Upper lobe of left lung (tissue), 6 donors: ENCODE measurements around the gene GCG. TPM values are rescaled to one million over a fixed set of nuclear protein-coding genes. Genes with fewer than 3 reads are reported as not detected.

Experiments used
- ATAC-seq, 2 donors: fragments of 200-7000 bp; cut with Tn5 transposase; one replicate each; pipeline ENCODE4 v1.9.1; 2022; ENCODE audit warnings: mild to moderate bottlenecking in 2 of 2, moderate library complexity in 2 of 2; ENCODE audit not compliant: low FRiP score in 2 of 2
- DNase-seq, 2 donors: peaks; one replicate each; pipeline ENCODE4 v3.0.0-alpha.2; 2019 to 2020
- H3K27ac ChIP-seq, 4 donors: fragments of 200-600 bp; sonication (generic); one replicate each; pipeline ENCODE4 v1.5.1; 2016 to 2019
- H3K27me3 ChIP-seq, 4 donors: fragments of 200-600 bp; sonication (generic); one replicate each; pipeline ENCODE4 v1.5.1; 2017 to 2019
- H3K36me3 ChIP-seq, 4 donors: fragments of 200-600 bp; sonication (generic); one replicate each; pipeline ENCODE4 v1.5.1; 2016 to 2019
- H3K4me1 ChIP-seq, 4 donors: fragments of 200-600 bp; sonication (generic); one replicate each; pipeline ENCODE4 v1.5.1; 2018 to 2019
- H3K4me3 ChIP-seq, 4 donors: fragments of 200-600 bp; sonication (generic); one replicate each; pipeline ENCODE4 v1.5.1; 2017 to 2019; ENCODE audit warnings: mild to moderate bottlenecking in 2 of 4, moderate library complexity in 1 of 4
- H3K9me3 ChIP-seq, 4 donors: fragments of 200-600 bp; sonication (generic); one replicate each; pipeline ENCODE4 v1.5.1; 2018 to 2019
- EP300 ChIP-seq, 4 donors: sonication (generic); formaldehyde crosslinking; IDR thresholded peaks; one replicate each; pipeline ENCODE4 v1.5.1; 2017; ENCODE audit warnings: antibody characterized with exemption in 4 of 4, control low read depth in 2 of 4
- POLR2A ChIP-seq, 4 donors: fragments of 450-650 bp; IDR thresholded peaks; one replicate each; pipeline ENCODE4 v1.5.1; 2016 to 2017; ENCODE audit warnings: antibody characterized with exemption in 4 of 4, mild to moderate bottlenecking in 2 of 4
- POLR2AphosphoS5 ChIP-seq, 2 donors: sonication (generic); formaldehyde crosslinking; IDR thresholded peaks; one replicate each; pipeline ENCODE4 v1.5.1; 2017; ENCODE audit warnings: antibody characterized with exemption in 2 of 2
- WGBS, 2 donors: methylation state at CpG; one replicate each; pipeline ENCODE4 v1.1.5; 2017 to 2018; 5-methylcytosine and 5-hydroxymethylcytosine counted together
- total RNA-seq, 6 donors: library from RNA; depleted of rRNA in 4 of 6; stranded (reverse); fragments of >200 nt in 4 of 6; gene quantifications; one replicate each; pipeline versions ENCODE4 v1.1.0 to v1.2.1, GENCODE V29; 2016 to 2021
- TF ChIP-seq, protein P1 (sequence below), 6 experiments: fragments of 450-650 bp in 4 of 6; fragments of 200-600 bp in 2 of 6; sonication (generic) in 2 of 6; IDR thresholded peaks; one replicate each; pipeline ENCODE4 v1.5.1; 2016 to 2019; ENCODE audit warnings: antibody characterized with exemption in 6 of 6
- donor health status: DM: no; HTN: no; CAD: no; lungs with moderate emphysema.
- donor health status: DM: no; HTN: yes; CAD: no; lungs with severe emphysema.

The GCG gene
- total RNA-seq, 6 donors from 2014 or later: 0.23 TPM; not detected in 5

DNA sequence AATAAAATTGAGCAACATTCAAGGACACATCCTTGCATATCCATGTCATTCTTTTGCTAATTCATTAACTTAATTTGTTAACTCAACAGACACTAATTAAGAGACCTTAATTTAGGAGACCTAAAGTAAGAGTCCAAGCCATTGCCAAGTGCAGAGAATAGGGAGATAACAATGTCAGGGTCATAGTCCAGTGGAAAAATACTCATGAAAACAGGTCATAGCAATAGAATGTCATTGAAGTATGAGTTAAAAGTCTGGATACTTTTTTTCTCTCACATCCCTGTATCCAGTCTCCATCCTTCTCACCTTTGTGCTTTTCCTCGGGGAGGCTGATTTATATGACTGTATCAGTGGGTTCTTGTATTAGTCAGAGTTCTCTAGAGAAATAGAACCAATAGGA lies 51.5 kb downstream of the GCG start:
- TF ChIP-seq POLR2A (IDR thresholded peaks at IDR 0.05) (no peak), POLR2AphosphoS5 (IDR thresholded peaks at IDR 0.05) (no peak), EP300 (IDR thresholded peaks at IDR 0.05) (no peak)
- TF ChIP-seq, protein P1, sequence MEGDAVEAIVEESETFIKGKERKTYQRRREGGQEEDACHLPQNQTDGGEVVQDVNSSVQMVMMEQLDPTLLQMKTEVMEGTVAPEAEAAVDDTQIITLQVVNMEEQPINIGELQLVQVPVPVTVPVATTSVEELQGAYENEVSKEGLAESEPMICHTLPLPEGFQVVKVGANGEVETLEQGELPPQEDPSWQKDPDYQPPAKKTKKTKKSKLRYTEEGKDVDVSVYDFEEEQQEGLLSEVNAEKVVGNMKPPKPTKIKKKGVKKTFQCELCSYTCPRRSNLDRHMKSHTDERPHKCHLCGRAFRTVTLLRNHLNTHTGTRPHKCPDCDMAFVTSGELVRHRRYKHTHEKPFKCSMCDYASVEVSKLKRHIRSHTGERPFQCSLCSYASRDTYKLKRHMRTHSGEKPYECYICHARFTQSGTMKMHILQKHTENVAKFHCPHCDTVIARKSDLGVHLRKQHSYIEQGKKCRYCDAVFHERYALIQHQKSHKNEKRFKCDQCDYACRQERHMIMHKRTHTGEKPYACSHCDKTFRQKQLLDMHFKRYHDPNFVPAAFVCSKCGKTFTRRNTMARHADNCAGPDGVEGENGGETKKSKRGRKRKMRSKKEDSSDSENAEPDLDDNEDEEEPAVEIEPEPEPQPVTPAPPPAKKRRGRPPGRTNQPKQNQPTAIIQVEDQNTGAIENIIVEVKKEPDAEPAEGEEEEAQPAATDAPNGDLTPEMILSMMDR (IDR thresholded peaks at IDR 0.05): no peak
- WGBS, 2 donors: 86 to 87% methylated on average over 1 of the region's 1 CpG
- no peak overlapping the region for H3K4me3 ChIP-seq
- ATAC-seq (no peak), DNase-seq (no peak)
- H3K4me1 ChIP-seq: no peaks in the 10 kb centered on the region
- no peaks in the 10 kb centered on the region for H3K9me3 ChIP-seq
- no peak overlapping the region for H3K27ac ChIP-seq
- H3K27me3 ChIP-seq: no peaks in the 10 kb centered on the region
- H3K36me3 ChIP-seq: no peaks in the 10 kb centered on the region

DNA sequence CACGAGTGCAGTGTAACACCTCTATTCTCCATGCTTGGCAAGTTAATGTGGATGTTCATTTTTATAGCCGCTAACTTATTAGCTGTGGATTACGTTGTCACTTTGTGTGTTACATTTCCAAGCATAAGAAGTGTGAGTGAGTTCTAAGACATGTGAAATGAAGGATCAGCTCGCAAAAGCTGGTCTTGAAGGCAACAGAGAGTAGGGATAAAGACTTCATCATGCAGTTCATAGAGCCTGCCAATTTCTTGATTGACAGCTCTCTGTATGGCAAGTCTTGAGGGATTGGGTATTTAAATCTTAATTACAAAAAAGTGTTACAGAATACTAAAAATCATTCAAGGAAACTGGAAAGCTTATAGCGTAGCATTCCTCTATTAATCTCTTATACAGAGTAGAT lies 52.2 kb downstream of the GCG start:
- H3K27me3 ChIP-seq: no peaks in the 10 kb centered on the region
- no peaks in the 10 kb centered on the region for H3K9me3 ChIP-seq
- H3K4me1 ChIP-seq: no peaks in the 10 kb centered on the region
- ATAC-seq: no peak
- no peak overlapping the region for H3K4me3 ChIP-seq
- no peak overlapping the region for H3K27ac ChIP-seq
- WGBS, 2 donors: 93 to 95% methylated on average over 5 of the region's 5 CpGs
- no peaks in the 10 kb centered on the region for H3K36me3 ChIP-seq
- no peak for DNase-seq
- TF ChIP-seq EP300 (IDR thresholded peaks at IDR 0.05): no peak
- TF ChIP-seq POLR2AphosphoS5 (IDR thresholded peaks at IDR 0.05): no peak
- TF ChIP-seq POLR2A (IDR thresholded peaks at IDR 0.05): no peak
- TF ChIP-seq, protein P1 (IDR thresholded peaks at IDR 0.05): no peak

Other genes with a start within 250 kb of the GCG start
- 10 to 100 TPM; 16.4 to 77.3 (median 27.5) TPM for gene DPP4, start 78.0 kb downstream of the GCG start, total RNA-seq
- gene FAP, start 91.2 kb upstream of the GCG start, total RNA-seq: 1 to 10 TPM; 1.2 to 7.3 (median 3.1) TPM
- 10 to 100 TPM; 21.0 to 47.2 (median 28.5) TPM for gene IFIH1, start 166.4 kb upstream of the GCG start, total RNA-seq
- gene GCA, start 191.9 kb upstream of the GCG start, total RNA-seq: 100 to 1,000 TPM in 1 of 6 donors, 10 to 100 TPM in 5; 12.7 to 101 (median 38.1) TPM